Limb (tissue), 2 donors: ENCODE measurements around the gene TRIM37.

Source experiments
- DNase-seq, 2 donors: peaks; one replicate each; pipeline ENCODE4 v3.0.0-alpha.2; 2016; ENCODE audit errors: extremely low spot score in 2 of 2

The TRIM37 gene

GRCh38 chr17:58947824-58948223 is 158.9 kb downstream of the TRIM37 start:
- no peak for DNase-seq

GRCh38 chr17:58947411-58947810 is 159.3 kb downstream of the TRIM37 start:
- DNase-seq: no peak

GRCh38 chr17:58944166-58944565 is 162.5 kb downstream of the TRIM37 start:
- no peak for DNase-seq

GRCh38 chr17:58936295-58936694 is 170.4 kb downstream of the TRIM37 start:
- no peak for DNase-seq

GRCh38 chr17:58932956-58933355 is 173.7 kb downstream of the TRIM37 start:
- DNase-seq: no peak
